Neural progenitor cell (in vitro differentiated cells): ENCODE results near the gene CACNA1D.

ENCODE experiments used
- EZH2 ChIP-seq: fragments of 200-600 bp; sonication (generic); IDR thresholded peaks from 2 replicates; pipeline ENCODE4 v1.6.1; 2017; ENCODE audit warnings: antibody characterized with exemption, mild to moderate bottlenecking, moderate library complexity
- EZH2phosphoT487 ChIP-seq: fragments of 200-600 bp; sonication (generic); IDR thresholded peaks from 2 replicates; pipeline ENCODE4 v1.6.1; 2017; ENCODE audit warnings: antibody characterized with exemption
- TF ChIP-seq, protein P1 (sequence below): fragments of 200-600 bp; sonication (generic); IDR thresholded peaks from 2 replicates; pipeline ENCODE4 v1.5.1; 2017; ENCODE audit warnings: antibody characterized with exemption, mild to moderate bottlenecking

DNA sequence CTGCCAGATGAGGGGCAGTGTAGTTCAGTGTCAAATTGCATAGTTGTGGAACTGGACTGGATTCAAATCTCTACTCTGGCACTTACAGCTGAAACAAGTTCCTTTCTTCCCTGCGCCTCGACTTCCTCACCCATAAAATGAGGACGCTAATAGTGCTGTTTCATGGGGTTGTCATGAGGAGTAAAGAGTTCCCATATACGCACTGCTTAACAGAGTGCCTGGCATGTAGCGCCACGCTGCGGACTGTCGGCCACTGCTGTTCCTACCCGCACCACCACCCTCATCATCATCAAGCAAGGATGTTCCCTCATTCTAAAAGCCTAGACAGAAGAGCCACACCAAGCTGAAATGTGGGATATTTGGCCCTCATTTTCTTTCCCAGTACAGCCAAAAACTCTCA, 259.9 kb downstream of the CACNA1D start:
- TF ChIP-seq, protein P1, sequence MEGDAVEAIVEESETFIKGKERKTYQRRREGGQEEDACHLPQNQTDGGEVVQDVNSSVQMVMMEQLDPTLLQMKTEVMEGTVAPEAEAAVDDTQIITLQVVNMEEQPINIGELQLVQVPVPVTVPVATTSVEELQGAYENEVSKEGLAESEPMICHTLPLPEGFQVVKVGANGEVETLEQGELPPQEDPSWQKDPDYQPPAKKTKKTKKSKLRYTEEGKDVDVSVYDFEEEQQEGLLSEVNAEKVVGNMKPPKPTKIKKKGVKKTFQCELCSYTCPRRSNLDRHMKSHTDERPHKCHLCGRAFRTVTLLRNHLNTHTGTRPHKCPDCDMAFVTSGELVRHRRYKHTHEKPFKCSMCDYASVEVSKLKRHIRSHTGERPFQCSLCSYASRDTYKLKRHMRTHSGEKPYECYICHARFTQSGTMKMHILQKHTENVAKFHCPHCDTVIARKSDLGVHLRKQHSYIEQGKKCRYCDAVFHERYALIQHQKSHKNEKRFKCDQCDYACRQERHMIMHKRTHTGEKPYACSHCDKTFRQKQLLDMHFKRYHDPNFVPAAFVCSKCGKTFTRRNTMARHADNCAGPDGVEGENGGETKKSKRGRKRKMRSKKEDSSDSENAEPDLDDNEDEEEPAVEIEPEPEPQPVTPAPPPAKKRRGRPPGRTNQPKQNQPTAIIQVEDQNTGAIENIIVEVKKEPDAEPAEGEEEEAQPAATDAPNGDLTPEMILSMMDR = no peak
- TF ChIP-seq EZH2phosphoT487 = no peak
- no peak for TF ChIP-seq EZH2
